IPS-NIHi7 (cell line): ENCODE measurements around the gene RPS6KC1.
A peak's percentile ranks its signal among the peaks of the same experiment; 100 is the strongest.
"Not testable (repeated sequence)": the region's sequence is repeated elsewhere in the genome, so short reads cannot be mapped to it uniquely, and the experiment has no call there.

ENCODE experiments used
- DNase-seq: peaks from one replicate; pipeline ENCODE4 v3.0.0; 2012; ENCODE audit warnings: mixed read lengths; ENCODE audit errors: extremely low spot score

RPS6KC1 gene

GRCh38 chr1:213279410-213279809 is 228.4 kb downstream of the RPS6KC1 start:
- no peak for DNase-seq

- DNase-seq = peak; percentile 49
Measured at GRCh38 chr1:213281640-213282301, 230.7 kb downstream of the RPS6KC1 start.

- DNase-seq = no peak
Measured at GRCh38 chr1:213284626-213285025, 233.6 kb downstream of the RPS6KC1 start.

- DNase-seq = no peak
Measured at GRCh38 chr1:213286235-213286634, 235.2 kb downstream of the RPS6KC1 start.

GRCh38 chr1:213287987-213288386 is 236.9 kb downstream of the RPS6KC1 start:
- no peak for DNase-seq

- no peak for DNase-seq
Measured at GRCh38 chr1:213291526-213291925, 240.5 kb downstream of the RPS6KC1 start.

GRCh38 chr1:213292614-213293013 is 241.6 kb downstream of the RPS6KC1 start:
- no peak for DNase-seq

- DNase-seq = no peak
Measured at GRCh38 chr1:213295860-213296259, 244.8 kb downstream of the RPS6KC1 start.

GRCh38 chr1:213296558-213296957 is 245.5 kb downstream of the RPS6KC1 start:
- no peak for DNase-seq

- DNase-seq = no peak
Measured at GRCh38 chr1:213297021-213297420, 246.0 kb downstream of the RPS6KC1 start.

GRCh38 chr1:213300433-213300832 is 249.4 kb downstream of the RPS6KC1 start:
- no peak for DNase-seq

- DNase-seq = not testable (repeated sequence)
Measured at GRCh38 chr1:213301524-213301923, 250.5 kb downstream of the RPS6KC1 start.

- DNase-seq = peak; percentile 66
Measured at GRCh38 chr1:213303286-213303685, 252.2 kb downstream of the RPS6KC1 start.

GRCh38 chr1:213315571-213315970 is 264.5 kb downstream of the RPS6KC1 start:
- no peak for DNase-seq

GRCh38 chr1:213318458-213318857 is 267.4 kb downstream of the RPS6KC1 start:
- not testable (repeated sequence) for DNase-seq

GRCh38 chr1:213320191-213320870 is 269.3 kb downstream of the RPS6KC1 start:
- DNase-seq = no peak
